WTC11 (cell line): Measurements from ENCODE around the gene MARCHF10. TPM values are rescaled to one million over a fixed set of nuclear protein-coding genes. Genes with fewer than 3 reads are reported as not detected.

Source experiments
- ATAC-seq: fragments of 200-7000 bp; cut with Tn5 transposase; 2 replicates; pipeline ENCODE4 v1.10.0; 2021; ENCODE audit warnings: mild to moderate bottlenecking, moderate library complexity
- CTCF ChIA-PET: fragments of 300-600 bp; sonication (Branson Sonifier 250); formaldehyde crosslinking; loops from one replicate; lab custom pipeline; 2021; ENCODE audit warnings: antibody characterized with exemption; lab: Charles Lee
- POLR2A ChIA-PET: fragments of 350-600 bp; sonication (Branson Sonifier 250); formaldehyde crosslinking; loops from one replicate; lab custom pipeline; 2021; ENCODE audit warnings: antibody characterized with exemption; lab: Charles Lee
- DNase-seq: peaks from one replicate; pipeline ENCODE4 v3.0.0; 2021; ENCODE audit warnings: low spot score
- H3K27ac Mint-ChIP-seq: 2 replicates; pipeline ENCODE4 v1.8.0; 2021; ENCODE audit warnings: mixed read lengths
- H3K27me3 Mint-ChIP-seq: 2 replicates; pipeline ENCODE4 v1.8.0; 2021; ENCODE audit warnings: low read depth, mild to moderate bottlenecking, moderate library complexity, mixed read lengths
- H3K36me3 Mint-ChIP-seq: 2 replicates; pipeline ENCODE4 v1.8.0; 2021; ENCODE audit warnings: mixed read lengths
- H3K4me1 Mint-ChIP-seq: 2 replicates; pipeline ENCODE4 v1.8.0; 2022; ENCODE audit warnings: mixed read lengths
- H3K4me3 Mint-ChIP-seq: 2 replicates; pipeline ENCODE4 v1.8.0; 2021; ENCODE audit warnings: mild to moderate bottlenecking, moderate library complexity, mixed read lengths
- H3K9me3 Mint-ChIP-seq: 2 replicates; pipeline ENCODE4 v1.8.0; 2021; ENCODE audit warnings: mixed read lengths
- CREB1 ChIP-seq: sonication (generic); formaldehyde crosslinking; IDR thresholded peaks from 2 replicates; pipeline ENCODE4 v1.8.0; 2023; ENCODE audit warnings: mild to moderate bottlenecking, missing genetic modification reagents
- FOXK1 ChIP-seq: sonication (generic); formaldehyde crosslinking; IDR thresholded peaks from 2 replicates; pipeline ENCODE4 v1.8.0; 2022; ENCODE audit warnings: mild to moderate bottlenecking, moderate library complexity, missing genetic modification reagents
- GABPB1 ChIP-seq: sonication (generic); formaldehyde crosslinking; IDR thresholded peaks from 2 replicates; pipeline ENCODE4 v1.8.1; 2023; ENCODE audit warnings: mild to moderate bottlenecking, missing genetic modification reagents
- HMGA2 ChIP-seq: fragments of 250-450 bp; sonication (Bioruptor Pico); IDR thresholded peaks from 2 replicates; pipeline ENCODE4 v1.4.0; 2021; ENCODE audit warnings: mild to moderate bottlenecking, moderate library complexity
- JUN ChIP-seq: sonication (generic); formaldehyde crosslinking; IDR thresholded peaks from 2 replicates; pipeline ENCODE4 v1.8.0; 2023; ENCODE audit warnings: mild to moderate bottlenecking, missing genetic modification reagents
- RORB ChIP-seq: fragments of 250-450 bp; sonication (Bioruptor Pico); IDR thresholded peaks from 2 replicates; pipeline ENCODE4 v1.9.0; 2021; ENCODE audit warnings: mild to moderate bottlenecking
- SP1 ChIP-seq: sonication (generic); formaldehyde crosslinking; conservative IDR thresholded peaks from 2 replicates; pipeline ENCODE4 v1.8.1; 2022; ENCODE audit warnings: missing genetic modification reagents
- TEAD1 ChIP-seq: sonication (generic); formaldehyde crosslinking; IDR thresholded peaks from 2 replicates; pipeline ENCODE4 v1.8.0; 2022; ENCODE audit warnings: mild to moderate bottlenecking, missing genetic modification reagents
- ZBTB21 ChIP-seq: sonication (generic); formaldehyde crosslinking; IDR thresholded peaks from 2 replicates; pipeline ENCODE4 v1.8.1; 2023; ENCODE audit warnings: mild to moderate bottlenecking, missing genetic modification reagents, borderline replicate concordance
- ZNF219 ChIP-seq: sonication (generic); formaldehyde crosslinking; IDR thresholded peaks from 2 replicates; pipeline ENCODE4 v1.8.0; 2023; ENCODE audit warnings: missing genetic modification reagents, mild to moderate bottlenecking, borderline replicate concordance
- ZNF263 ChIP-seq: sonication (generic); formaldehyde crosslinking; IDR thresholded peaks from 2 replicates; pipeline ENCODE4 v1.8.1; 2022; ENCODE audit warnings: low read depth, mild to moderate bottlenecking, moderate library complexity, missing genetic modification reagents
- ZNF317 ChIP-seq: sonication (generic); formaldehyde crosslinking; IDR thresholded peaks from 2 replicates; pipeline ENCODE4 v1.8.1; 2023; ENCODE audit warnings: low read depth, mild to moderate bottlenecking, moderate library complexity, missing genetic modification reagents, borderline replicate concordance
- ZNF423 ChIP-seq: fragments of 250-450 bp; sonication (Bioruptor Pico); IDR thresholded peaks from 2 replicates; pipeline ENCODE4 v2.1.2; 2022; ENCODE audit warnings: mild to moderate bottlenecking, moderate library complexity
- total RNA-seq: library from RNA; stranded (reverse); gene quantifications from 3 replicates; pipeline ENCODE4 v1.2.3, GENCODE V29; 2021
- TF ChIP-seq, protein P1 (sequence below): sonication (generic); formaldehyde crosslinking; IDR thresholded peaks from 2 replicates; pipeline ENCODE4 v1.8.1; 2023; ENCODE audit warnings: mild to moderate bottlenecking, moderate library complexity, missing genetic modification reagents
- TF ChIP-seq, protein P2 (sequence below): fragments of 250-450 bp; sonication (Bioruptor Pico); IDR thresholded peaks from 2 replicates; pipeline ENCODE4 v1.9.0; 2021; ENCODE audit warnings: moderate library complexity, mild to moderate bottlenecking, inconsistent platforms, borderline replicate concordance
- TF ChIP-seq, protein P3 (sequence below): sonication (generic); formaldehyde crosslinking; IDR thresholded peaks from 2 replicates; pipeline ENCODE4 v1.8.0; 2022; ENCODE audit warnings: mild to moderate bottlenecking, missing genetic modification reagents
- TF ChIP-seq, protein P4 (sequence below): sonication (generic); formaldehyde crosslinking; IDR thresholded peaks from 2 replicates; pipeline ENCODE4 v1.8.1; 2023; ENCODE audit warnings: mild to moderate bottlenecking, missing genetic modification reagents
- TF ChIP-seq, protein P5 (sequence below): sonication (generic); formaldehyde crosslinking; IDR thresholded peaks from 2 replicates; pipeline ENCODE4 v1.8.1; 2022; ENCODE audit warnings: mild to moderate bottlenecking, moderate library complexity, missing genetic modification reagents
- TF ChIP-seq, protein P6 (sequence below): sonication (generic); formaldehyde crosslinking; conservative IDR thresholded peaks from 2 replicates; pipeline ENCODE4 v1.8.1; 2023; ENCODE audit warnings: mild to moderate bottlenecking, low read depth, missing genetic modification reagents, moderate library complexity
- TF ChIP-seq, protein P7 (sequence below): sonication (generic); formaldehyde crosslinking; conservative IDR thresholded peaks from 2 replicates; pipeline ENCODE4 v1.8.1; 2022; ENCODE audit warnings: mild to moderate bottlenecking, missing genetic modification reagents

MARCHF10 gene
- total RNA-seq, 1 experiment from 2014 or later = 1.0 TPM

DNA sequence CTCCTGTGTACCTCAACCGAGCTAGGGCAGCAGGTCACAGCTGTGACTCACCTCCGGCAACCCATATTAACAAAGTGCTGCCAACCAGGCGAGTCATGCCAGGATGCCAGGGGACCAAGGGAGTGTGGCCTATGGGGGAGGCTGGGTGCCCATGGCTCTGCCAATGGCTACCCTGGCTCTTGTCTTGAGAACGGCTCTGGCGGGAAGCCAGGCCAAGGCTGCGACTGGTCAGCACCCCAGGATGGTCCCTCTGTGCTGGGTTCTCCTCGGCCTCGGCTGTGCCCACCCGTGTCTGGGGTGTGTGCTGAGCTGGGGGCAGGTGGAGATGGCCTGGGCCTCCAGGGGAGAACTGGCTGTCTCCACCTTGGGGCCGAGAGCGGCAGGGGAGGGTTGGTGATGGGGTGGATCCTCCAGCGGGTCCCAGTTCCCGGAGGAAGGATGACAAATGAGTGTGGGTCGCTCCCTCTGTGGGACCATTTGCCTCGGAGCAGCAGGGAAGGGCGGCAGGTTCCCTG, 104.8 kb downstream of the MARCHF10 start (continued):
- TF ChIP-seq, protein P1, sequence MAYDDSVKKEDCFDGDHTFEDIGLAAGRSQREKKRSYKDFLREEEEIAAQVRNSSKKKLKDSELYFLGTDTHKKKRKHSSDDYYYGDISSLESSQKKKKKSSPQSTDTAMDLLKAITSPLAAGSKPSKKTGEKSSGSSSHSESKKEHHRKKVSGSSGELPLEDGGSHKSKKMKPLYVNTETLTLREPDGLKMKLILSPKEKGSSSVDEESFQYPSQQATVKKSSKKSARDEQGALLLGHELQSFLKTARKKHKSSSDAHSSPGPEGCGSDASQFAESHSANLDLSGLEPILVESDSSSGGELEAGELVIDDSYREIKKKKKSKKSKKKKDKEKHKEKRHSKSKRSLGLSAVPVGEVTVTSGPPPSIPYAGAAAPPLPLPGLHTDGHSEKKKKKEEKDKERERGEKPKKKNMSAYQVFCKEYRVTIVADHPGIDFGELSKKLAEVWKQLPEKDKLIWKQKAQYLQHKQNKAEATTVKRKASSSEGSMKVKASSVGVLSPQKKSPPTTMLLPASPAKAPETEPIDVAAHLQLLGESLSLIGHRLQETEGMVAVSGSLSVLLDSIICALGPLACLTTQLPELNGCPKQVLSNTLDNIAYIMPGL (CRISPR knock-in tag) = no peak; the same call in 1 of the 2 replicates
- TF ChIP-seq, protein P2, sequence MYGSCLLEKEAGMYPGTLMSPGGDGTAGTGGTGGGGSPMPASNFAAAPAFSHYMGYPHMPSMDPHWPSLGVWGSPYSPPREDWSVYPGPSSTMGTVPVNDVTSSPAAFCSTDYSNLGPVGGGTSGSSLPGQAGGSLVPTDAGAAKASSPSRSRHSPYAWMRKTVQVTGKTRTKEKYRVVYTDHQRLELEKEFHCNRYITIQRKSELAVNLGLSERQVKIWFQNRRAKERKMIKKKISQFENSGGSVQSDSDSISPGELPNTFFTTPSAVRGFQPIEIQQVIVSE (CRISPR knock-in tag) = no peak
- TF ChIP-seq RORB (CRISPR knock-in tag) (no peak), SP1 (CRISPR knock-in tag) (no peak), TEAD1 (CRISPR knock-in tag) (no peak)
- TF ChIP-seq, protein P3, sequence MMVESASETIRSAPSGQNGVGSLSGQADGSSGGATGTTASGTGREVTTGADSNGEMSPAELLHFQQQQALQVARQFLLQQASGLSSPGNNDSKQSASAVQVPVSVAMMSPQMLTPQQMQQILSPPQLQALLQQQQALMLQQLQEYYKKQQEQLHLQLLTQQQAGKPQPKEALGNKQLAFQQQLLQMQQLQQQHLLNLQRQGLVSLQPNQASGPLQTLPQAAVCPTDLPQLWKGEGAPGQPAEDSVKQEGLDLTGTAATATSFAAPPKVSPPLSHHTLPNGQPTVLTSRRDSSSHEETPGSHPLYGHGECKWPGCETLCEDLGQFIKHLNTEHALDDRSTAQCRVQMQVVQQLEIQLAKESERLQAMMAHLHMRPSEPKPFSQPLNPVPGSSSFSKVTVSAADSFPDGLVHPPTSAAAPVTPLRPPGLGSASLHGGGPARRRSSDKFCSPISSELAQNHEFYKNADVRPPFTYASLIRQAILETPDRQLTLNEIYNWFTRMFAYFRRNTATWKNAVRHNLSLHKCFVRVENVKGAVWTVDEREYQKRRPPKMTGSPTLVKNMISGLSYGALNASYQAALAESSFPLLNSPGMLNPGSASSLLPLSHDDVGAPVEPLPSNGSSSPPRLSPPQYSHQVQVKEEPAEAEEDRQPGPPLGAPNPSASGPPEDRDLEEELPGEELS (CRISPR knock-in tag) = no peak

DNA sequence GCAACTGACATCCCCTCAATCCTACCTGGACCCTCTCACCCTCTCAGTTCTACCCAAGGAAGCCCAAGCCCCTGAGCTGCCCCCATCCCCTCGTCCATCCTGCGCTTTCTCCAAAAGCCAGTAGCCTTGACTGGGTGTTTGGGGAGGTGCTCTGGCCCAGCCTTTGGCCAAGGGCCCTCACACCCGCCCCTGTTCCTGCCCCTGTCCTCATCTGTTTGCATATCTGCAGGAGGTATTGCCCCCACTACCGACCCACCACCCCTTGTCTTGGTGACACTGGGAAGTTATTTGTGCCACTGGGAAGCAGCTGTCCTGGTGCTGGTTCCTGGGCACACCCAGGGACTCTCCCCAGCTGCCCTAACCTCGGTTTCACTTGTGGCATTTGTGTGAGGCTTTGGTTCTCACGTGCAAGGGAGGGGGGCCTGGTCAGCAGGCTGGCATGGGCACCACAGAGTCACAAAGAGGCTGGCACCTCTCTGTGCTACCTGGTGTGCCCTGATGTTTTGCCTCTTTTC, 105.3 kb downstream of the MARCHF10 start:
- Mint-ChIP-seq H3K36me3 (peaks cover 6% of the 10 kb centered on the region), H3K4me1 (peaks cover 30% of the 10 kb centered on the region), H3K27ac (no peak overlapping the region), H3K9me3 (peaks cover 7% of the 10 kb centered on the region), H3K27me3 (peaks cover 14% of the 10 kb centered on the region), H3K4me3 (peak overlapping the region; percentile 58; the same call in 1 of the 2 replicates)
- DNase-seq (no peak), ATAC-seq (no peak)
- ChIA-PET POLR2A (no interaction called here), CTCF (interaction anchor here (0.7 to 1.5 kb wide), 3 partner anchors 37 to 263 kb away, joined by 3 to 5 read pairs (median 4); no protein-coding TSS in a partner anchor)
- TF ChIP-seq, protein P1 (CRISPR knock-in tag) = no peak
- TF ChIP-seq FOXK1 (CRISPR knock-in tag) (no peak), HMGA2 (CRISPR knock-in tag) (no peak), ZNF317 (CRISPR knock-in tag) (no peak), GABPB1 (CRISPR knock-in tag) (no peak), ZBTB21 (CRISPR knock-in tag) (no peak), ZNF219 (no peak), ZNF263 (no peak), ZNF423 (CRISPR knock-in tag) (no peak), JUN (no peak), CREB1 (CRISPR knock-in tag) (no peak)
- TF ChIP-seq, protein P4, sequence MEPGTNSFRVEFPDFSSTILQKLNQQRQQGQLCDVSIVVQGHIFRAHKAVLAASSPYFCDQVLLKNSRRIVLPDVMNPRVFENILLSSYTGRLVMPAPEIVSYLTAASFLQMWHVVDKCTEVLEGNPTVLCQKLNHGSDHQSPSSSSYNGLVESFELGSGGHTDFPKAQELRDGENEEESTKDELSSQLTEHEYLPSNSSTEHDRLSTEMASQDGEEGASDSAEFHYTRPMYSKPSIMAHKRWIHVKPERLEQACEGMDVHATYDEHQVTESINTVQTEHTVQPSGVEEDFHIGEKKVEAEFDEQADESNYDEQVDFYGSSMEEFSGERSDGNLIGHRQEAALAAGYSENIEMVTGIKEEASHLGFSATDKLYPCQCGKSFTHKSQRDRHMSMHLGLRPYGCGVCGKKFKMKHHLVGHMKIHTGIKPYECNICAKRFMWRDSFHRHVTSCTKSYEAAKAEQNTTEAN (CRISPR knock-in tag) = no peak
- TF ChIP-seq, protein P5, sequence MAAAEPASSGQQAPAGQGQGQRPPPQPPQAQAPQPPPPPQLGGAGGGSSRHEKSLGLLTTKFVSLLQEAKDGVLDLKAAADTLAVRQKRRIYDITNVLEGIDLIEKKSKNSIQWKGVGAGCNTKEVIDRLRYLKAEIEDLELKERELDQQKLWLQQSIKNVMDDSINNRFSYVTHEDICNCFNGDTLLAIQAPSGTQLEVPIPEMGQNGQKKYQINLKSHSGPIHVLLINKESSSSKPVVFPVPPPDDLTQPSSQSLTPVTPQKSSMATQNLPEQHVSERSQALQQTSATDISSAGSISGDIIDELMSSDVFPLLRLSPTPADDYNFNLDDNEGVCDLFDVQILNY = no peak
- TF ChIP-seq, protein P6, sequence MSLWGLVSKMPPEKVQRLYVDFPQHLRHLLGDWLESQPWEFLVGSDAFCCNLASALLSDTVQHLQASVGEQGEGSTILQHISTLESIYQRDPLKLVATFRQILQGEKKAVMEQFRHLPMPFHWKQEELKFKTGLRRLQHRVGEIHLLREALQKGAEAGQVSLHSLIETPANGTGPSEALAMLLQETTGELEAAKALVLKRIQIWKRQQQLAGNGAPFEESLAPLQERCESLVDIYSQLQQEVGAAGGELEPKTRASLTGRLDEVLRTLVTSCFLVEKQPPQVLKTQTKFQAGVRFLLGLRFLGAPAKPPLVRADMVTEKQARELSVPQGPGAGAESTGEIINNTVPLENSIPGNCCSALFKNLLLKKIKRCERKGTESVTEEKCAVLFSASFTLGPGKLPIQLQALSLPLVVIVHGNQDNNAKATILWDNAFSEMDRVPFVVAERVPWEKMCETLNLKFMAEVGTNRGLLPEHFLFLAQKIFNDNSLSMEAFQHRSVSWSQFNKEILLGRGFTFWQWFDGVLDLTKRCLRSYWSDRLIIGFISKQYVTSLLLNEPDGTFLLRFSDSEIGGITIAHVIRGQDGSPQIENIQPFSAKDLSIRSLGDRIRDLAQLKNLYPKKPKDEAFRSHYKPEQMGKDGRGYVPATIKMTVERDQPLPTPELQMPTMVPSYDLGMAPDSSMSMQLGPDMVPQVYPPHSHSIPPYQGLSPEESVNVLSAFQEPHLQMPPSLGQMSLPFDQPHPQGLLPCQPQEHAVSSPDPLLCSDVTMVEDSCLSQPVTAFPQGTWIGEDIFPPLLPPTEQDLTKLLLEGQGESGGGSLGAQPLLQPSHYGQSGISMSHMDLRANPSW (CRISPR knock-in tag) = no peak
- TF ChIP-seq, protein P3 (CRISPR knock-in tag) = no peak
- TF ChIP-seq, protein P7, sequence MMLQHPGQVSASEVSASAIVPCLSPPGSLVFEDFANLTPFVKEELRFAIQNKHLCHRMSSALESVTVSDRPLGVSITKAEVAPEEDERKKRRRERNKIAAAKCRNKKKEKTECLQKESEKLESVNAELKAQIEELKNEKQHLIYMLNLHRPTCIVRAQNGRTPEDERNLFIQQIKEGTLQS (CRISPR knock-in tag) = no peak
